Upper lobe of left lung (tissue), 4 donors: ENCODE measurements around the gene NCOA6.

Source experiments
- EP300 ChIP-seq, 4 donors: sonication (generic); formaldehyde crosslinking; IDR thresholded peaks; one replicate each; pipeline ENCODE4 v1.5.1; 2017; ENCODE audit warnings: antibody characterized with exemption in 4 of 4, control low read depth in 2 of 4
- POLR2A ChIP-seq, 4 donors: fragments of 450-650 bp; IDR thresholded peaks; one replicate each; pipeline ENCODE4 v1.5.1; 2016 to 2017; ENCODE audit warnings: antibody characterized with exemption in 4 of 4, mild to moderate bottlenecking in 2 of 4
- POLR2AphosphoS5 ChIP-seq, 2 donors: sonication (generic); formaldehyde crosslinking; IDR thresholded peaks; one replicate each; pipeline ENCODE4 v1.5.1; 2017; ENCODE audit warnings: antibody characterized with exemption in 2 of 2
- TF ChIP-seq, protein P1 (sequence below), 6 experiments: fragments of 450-650 bp in 4 of 6; fragments of 200-600 bp in 2 of 6; sonication (generic) in 2 of 6; IDR thresholded peaks; one replicate each; pipeline ENCODE4 v1.5.1; 2016 to 2019; ENCODE audit warnings: antibody characterized with exemption in 6 of 6

DNA sequence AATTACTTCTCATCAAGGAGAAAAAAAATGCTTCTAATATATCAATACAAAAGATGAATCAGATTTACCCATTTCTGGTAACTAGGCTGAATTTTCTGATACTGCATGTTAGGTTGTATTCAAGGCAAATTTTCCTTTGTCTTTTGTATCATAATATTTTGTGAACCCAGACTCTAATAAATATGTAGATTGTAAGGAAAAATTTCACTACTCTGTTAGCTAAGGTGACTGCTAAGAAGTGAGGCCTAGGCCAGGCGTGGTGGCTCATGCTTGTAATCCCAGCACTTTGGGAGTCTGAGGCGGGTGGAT lies 108.6 kb downstream of the NCOA6 start:
- TF ChIP-seq EP300 (IDR thresholded peaks at IDR 0.05) (no peak), POLR2A (IDR thresholded peaks at IDR 0.05) (no peak), POLR2AphosphoS5 (IDR thresholded peaks at IDR 0.05) (no peak)
- TF ChIP-seq, protein P1, sequence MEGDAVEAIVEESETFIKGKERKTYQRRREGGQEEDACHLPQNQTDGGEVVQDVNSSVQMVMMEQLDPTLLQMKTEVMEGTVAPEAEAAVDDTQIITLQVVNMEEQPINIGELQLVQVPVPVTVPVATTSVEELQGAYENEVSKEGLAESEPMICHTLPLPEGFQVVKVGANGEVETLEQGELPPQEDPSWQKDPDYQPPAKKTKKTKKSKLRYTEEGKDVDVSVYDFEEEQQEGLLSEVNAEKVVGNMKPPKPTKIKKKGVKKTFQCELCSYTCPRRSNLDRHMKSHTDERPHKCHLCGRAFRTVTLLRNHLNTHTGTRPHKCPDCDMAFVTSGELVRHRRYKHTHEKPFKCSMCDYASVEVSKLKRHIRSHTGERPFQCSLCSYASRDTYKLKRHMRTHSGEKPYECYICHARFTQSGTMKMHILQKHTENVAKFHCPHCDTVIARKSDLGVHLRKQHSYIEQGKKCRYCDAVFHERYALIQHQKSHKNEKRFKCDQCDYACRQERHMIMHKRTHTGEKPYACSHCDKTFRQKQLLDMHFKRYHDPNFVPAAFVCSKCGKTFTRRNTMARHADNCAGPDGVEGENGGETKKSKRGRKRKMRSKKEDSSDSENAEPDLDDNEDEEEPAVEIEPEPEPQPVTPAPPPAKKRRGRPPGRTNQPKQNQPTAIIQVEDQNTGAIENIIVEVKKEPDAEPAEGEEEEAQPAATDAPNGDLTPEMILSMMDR (IDR thresholded peaks at IDR 0.05): no peak
